Measurements from ENCODE around the gene INPP5K. TPM values are rescaled to one million over a fixed set of nuclear protein-coding genes. Genes with fewer than 3 reads are reported as not detected.
A peak's percentile ranks its signal among the peaks of the same experiment; 100 is the strongest.
"Not testable (repeated sequence)": the region's sequence is repeated elsewhere in the genome, so short reads cannot be mapped to it uniquely, and the experiment has no call there.

INPP5K gene
- total RNA-seq, 1 experiment from 2014 or later: 41.5 TPM

DNA sequence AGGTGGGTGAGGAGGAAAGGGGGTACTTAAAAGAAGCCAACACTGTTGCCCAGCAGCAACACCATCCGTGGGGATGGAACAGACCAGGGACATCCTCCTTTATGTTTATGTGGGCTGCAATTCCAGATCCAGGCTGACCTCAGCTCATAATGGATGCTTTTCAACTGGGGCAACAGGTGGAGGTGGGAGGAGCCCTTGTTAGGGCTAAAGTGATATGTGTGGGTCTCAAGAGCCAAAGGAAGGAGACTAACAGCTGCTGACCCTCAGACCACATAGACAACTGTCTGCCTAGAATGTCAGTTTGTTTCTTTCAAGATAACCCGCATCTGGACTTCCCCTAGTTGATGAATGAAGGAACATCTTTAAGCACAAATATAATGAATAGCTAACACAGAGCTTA is 2.0 kb upstream of the INPP5K start:
- DNase-seq (ENCODE audit: low read depth, low spot score): no peak
- in situ Hi-C loops (cut with HindIII; ENCODE audit: low pct_unique_long_range_greater_than_20kb, low sequenced_read_pairs): no loop called here

GRCh38 chr17:1515640-1516387 is 598 bp downstream of the INPP5K start:
- in situ Hi-C loops (cut with HindIII; ENCODE audit: low pct_unique_long_range_greater_than_20kb, low sequenced_read_pairs): no loop called here
- peak; percentile 83 for DNase-seq (ENCODE audit: low read depth, low spot score)

- in situ Hi-C loops (cut with HindIII; ENCODE audit: low pct_unique_long_range_greater_than_20kb, low sequenced_read_pairs): no loop called here
- DNase-seq (ENCODE audit: low read depth, low spot score): no peak
Observed at GRCh38 chr17:1512351-1512750, 4.1 kb downstream of the INPP5K start.

- DNase-seq (ENCODE audit: low read depth, low spot score): peak; percentile 28
- in situ Hi-C loops (cut with HindIII; ENCODE audit: low pct_unique_long_range_greater_than_20kb, low sequenced_read_pairs): no loop called here
Observed at GRCh38 chr17:1511756-1512321, 4.6 kb downstream of the INPP5K start.

DNA sequence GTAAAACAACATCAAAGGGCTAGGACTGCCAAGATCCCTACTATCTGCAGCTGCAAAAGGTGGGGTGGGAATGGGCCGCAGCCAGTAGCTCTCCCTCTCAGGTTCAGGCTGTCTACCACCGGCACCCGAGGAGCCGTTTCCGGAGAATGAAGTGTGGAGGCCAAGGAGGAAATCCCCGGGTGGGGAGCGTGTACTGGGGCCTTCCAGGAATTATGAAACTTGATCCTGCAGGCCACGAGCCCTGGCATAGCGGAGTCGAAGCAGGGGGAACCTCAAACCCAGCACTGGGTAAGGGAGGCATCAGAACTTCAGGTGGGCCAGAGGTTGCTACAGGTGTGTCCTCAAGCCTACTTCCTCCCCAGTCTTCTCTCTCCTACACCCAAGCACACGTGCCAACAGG is 5.1 kb downstream of the INPP5K start:
- in situ Hi-C loops (cut with HindIII; ENCODE audit: low pct_unique_long_range_greater_than_20kb, low sequenced_read_pairs): no loop called here
- no peak for DNase-seq (ENCODE audit: low read depth, low spot score)

DNA sequence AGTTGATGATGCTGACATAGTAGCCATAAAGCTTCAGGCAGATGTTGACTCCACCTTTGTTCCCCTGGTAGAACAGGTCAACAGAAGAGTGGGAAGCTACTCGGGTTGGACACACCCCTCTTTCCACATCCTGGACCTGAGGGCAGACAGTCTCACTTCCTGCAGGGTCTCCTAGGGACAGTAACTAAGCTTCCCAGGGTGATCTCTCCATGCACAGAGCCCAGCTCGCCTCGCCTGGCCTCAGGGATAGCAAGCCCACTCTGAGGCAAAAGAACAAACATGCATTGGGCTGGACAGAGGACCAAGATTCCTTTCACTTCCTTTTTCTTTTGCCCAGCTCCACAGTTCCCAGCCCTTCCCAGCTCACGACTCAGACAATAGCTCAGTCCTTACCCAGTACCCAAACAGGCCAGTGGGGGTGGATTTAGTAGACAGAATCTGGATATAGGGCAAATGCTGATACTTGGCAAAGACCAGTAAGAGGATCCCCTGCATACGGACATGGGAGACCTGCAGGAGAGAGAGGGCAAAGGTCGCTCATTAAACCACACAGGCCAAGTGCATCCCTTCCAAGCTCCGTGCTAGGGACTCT is 7.0 kb downstream of the INPP5K start:
- in situ Hi-C loops (cut with HindIII; ENCODE audit: low pct_unique_long_range_greater_than_20kb, low sequenced_read_pairs): no loop called here
- no peak for DNase-seq (ENCODE audit: low read depth, low spot score)

DNA sequence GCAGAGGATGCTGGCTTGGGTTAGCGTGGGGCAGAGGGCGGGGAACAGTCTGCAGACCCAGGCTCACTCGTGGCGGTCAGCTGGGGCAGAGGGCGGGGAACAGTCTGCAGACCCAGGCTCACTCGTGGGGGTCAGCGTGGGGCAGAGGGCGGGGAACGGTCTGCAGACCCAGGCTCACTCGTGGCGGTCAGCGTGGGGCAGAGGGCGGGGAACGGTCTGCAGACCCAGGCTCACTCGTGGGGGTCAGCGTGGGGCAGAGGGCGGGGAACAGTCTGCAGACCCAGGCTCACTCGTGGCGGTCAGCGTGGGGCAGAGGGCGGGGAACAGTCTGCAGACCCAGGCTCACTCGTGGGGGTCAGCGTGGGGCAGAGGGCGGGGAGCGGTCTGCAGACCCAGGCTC is 7.7 kb downstream of the INPP5K start:
- in situ Hi-C loops (cut with HindIII; ENCODE audit: low pct_unique_long_range_greater_than_20kb, low sequenced_read_pairs); DNase-seq (ENCODE audit: low read depth, low spot score): not testable (repeated sequence)

DNA sequence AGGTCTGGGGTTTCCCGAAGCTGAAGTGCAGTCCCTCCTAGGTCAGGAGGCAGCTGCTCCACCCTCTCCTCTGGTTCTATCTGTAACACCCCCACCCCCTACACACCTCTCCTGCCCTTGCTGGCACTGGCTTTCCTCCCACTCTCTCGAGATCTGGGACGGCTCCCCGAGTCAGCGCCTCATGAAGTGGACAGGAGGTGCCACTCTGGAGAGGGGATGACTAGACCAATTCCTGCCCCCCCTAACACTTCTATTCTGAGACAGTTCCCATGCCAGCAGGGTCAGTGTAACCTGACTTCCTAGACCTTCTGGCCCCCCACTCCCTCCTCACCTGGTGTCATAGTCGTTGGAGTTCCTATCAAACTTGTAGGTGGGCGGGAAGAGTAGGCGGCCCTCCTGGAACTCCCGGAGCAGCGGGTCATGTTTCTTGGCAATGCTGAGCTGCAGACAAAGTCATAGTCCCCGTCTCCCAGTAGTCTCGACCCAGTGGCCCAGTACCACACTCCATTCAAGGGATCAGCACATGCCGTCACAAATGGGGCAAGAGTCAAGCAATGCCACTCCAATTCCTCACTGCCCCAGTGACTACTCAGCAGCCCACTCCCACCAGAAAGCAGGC is 9.7 kb downstream of the INPP5K start:
- in situ Hi-C loops (cut with HindIII; ENCODE audit: low pct_unique_long_range_greater_than_20kb, low sequenced_read_pairs): no loop called here
- DNase-seq (ENCODE audit: low read depth, low spot score): no peak

GRCh38 chr17:1505586-1505985 is 10.8 kb downstream of the INPP5K start:
- no peak for DNase-seq (ENCODE audit: low read depth, low spot score)
- in situ Hi-C loops (cut with HindIII; ENCODE audit: low pct_unique_long_range_greater_than_20kb, low sequenced_read_pairs): no loop called here

GRCh38 chr17:1504866-1505265 is 11.5 kb downstream of the INPP5K start:
- no peak for DNase-seq (ENCODE audit: low read depth, low spot score)
- in situ Hi-C loops (cut with HindIII; ENCODE audit: low pct_unique_long_range_greater_than_20kb, low sequenced_read_pairs): no loop called here

GRCh38 chr17:1503699-1504098 is 12.7 kb downstream of the INPP5K start:
- no peak for DNase-seq (ENCODE audit: low read depth, low spot score)
- in situ Hi-C loops (cut with HindIII; ENCODE audit: low pct_unique_long_range_greater_than_20kb, low sequenced_read_pairs): no loop called here

GRCh38 chr17:1498869-1499268 is 17.5 kb downstream of the INPP5K start:
- in situ Hi-C loops (cut with HindIII; ENCODE audit: low pct_unique_long_range_greater_than_20kb, low sequenced_read_pairs): no loop called here
- DNase-seq (ENCODE audit: low read depth, low spot score): no peak

DNA sequence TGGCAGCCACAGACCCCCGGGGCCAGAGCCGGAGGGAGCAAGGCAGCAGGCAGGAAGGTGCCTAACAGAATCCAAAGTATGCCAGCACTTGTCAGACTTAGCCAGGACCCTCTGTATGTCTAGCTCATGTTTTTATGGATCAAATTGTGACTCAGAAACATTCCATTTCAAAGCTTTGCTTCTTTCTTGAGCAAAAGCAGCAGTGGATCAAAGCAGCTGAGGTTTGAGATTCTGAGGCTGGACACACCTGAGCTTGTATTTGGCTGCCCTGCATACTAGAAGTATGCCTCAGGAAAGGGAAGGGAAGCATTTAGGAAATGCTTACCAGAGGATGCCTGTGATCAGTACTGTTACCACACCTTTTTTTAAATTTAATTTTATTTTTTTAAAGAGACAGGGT is 18.2 kb downstream of the INPP5K start:
- DNase-seq (ENCODE audit: low read depth, low spot score): no peak
- in situ Hi-C loops (cut with HindIII; ENCODE audit: low pct_unique_long_range_greater_than_20kb, low sequenced_read_pairs): no loop called here

- DNase-seq (ENCODE audit: low read depth, low spot score): no peak
- in situ Hi-C loops (cut with HindIII; ENCODE audit: low pct_unique_long_range_greater_than_20kb, low sequenced_read_pairs): no loop called here
Observed at GRCh38 chr17:1497831-1498230, 18.6 kb downstream of the INPP5K start.

DNA sequence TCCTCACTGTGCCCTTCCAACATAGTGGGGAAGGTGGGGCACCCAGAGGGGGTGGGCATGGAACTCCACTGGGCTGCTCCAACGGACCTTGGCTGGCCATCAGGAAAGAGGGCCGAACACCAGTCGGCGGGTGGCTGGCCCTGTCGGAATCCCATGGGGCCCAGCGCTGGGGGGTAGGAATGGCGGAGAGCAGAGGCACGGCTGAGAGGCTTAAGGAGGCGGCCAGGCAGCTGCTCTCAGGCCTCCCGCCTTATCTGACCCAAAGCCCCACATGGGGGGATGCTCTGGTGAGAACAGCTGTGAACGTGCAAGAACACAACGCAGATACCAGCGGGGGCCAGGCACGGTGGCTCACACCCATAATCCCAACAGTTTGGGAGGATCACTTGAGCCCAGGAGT is 19.5 kb downstream of the INPP5K start:
- in situ Hi-C loops (cut with HindIII; ENCODE audit: low pct_unique_long_range_greater_than_20kb, low sequenced_read_pairs): no loop called here
- DNase-seq (ENCODE audit: low read depth, low spot score): no peak

DNA sequence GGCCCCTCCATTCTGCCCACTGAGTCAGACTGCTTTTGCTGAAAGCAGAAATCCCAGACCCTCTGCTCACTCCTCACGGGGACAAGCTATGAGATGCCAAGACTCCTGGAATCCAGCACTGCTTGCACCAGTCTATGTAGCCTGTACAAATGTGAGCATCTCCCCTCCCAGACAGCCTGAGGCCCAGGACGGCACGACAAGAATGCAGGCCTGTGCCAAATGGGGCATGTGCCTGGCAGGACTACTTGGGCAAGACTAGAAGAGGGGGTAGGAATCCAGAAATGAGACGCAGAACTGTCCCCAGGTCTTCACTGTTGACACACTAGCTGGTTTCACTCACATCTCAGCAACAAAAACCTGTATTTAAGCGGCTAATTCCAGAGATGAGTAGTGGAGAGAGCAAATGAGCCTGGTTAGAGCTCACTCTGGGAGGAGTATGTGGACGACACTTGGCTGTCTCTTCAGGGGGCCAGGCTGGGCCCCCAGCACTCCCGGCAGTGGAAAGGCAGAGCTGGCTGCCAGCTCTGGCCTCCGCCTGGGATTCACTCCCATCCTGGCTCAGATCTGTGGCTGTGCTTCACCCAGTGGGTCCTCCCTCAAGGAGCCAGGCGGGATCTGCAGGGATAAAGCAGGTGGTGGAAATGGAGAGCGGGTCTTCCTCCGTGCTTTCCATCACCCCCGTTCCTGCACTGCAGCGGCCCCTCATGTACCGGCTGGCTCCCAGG is 21.0 kb downstream of the INPP5K start:
- peak; percentile 41 for DNase-seq (ENCODE audit: low read depth, low spot score)
- in situ Hi-C loops (cut with HindIII; ENCODE audit: low pct_unique_long_range_greater_than_20kb, low sequenced_read_pairs): no loop called here

DNA sequence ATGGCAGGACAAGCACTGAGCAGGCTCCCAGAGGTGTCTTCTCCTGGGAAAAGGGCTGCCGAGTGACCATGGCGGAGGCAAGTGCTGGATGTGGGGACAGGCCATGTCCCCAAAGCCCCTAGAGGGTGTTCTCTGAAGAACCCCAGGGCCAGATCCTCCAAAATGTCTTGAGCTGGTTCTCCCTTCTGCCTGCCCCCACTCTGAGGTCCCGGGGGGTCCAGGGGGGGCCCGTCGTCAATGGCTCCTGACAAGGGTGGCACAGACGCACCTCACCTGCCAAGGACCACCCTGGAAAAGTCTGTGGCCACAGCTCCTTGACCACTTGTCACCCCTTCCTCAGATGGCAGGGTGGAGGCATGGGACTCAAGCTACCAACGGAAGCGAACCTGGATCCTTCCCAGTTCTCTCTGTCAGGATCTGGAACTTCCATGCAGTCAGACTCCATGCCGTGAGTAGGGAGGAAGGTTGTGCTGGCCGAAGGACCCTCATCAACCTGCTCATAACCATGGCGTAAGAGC is 21.6 kb downstream of the INPP5K start:
- in situ Hi-C loops (cut with HindIII; ENCODE audit: low pct_unique_long_range_greater_than_20kb, low sequenced_read_pairs): no loop called here
- no peak for DNase-seq (ENCODE audit: low read depth, low spot score)

GRCh38 chr17:1494203-1494602 is 22.2 kb downstream of the INPP5K start:
- no peak for DNase-seq (ENCODE audit: low read depth, low spot score)
- in situ Hi-C loops (cut with HindIII; ENCODE audit: low pct_unique_long_range_greater_than_20kb, low sequenced_read_pairs): no loop called here
